Urothelium cell line (cell line): ENCODE measurements around the gene TPT1.
"Not testable (repeated sequence)": the region's sequence is repeated elsewhere in the genome, so short reads cannot be mapped to it uniquely, and the experiment has no call there.

ENCODE experiments used
- DNase-seq: peaks from one replicate; pipeline ENCODE4 v3.0.0; 2011; ENCODE audit warnings: low spot score, mixed read lengths
- FAIRE-seq: peaks from 2 replicates; lab custom pipeline; 2011; peaks lifted over from hg19 to GRCh38; lab: Jason Lieb, UNC

Gene TPT1

DNA sequence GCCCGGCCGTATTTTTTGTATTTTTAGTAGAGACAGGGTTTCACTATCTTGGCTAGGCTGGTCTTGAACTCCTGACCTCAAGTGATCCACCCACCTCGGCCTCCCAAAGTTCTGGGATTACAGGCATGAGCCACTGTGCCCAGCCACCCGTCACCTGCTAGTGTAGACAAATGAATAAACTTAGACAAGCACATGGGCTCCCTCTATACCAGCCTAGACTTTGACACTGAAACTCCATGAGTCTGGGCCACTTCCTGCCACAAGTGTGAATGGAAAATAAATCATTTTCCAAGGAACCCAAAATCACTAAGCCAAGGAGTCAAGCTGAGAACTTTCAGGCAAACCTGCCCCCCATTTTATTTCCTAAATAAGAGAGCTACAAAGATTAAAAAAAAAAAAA, 27.0 kb upstream of the TPT1 start:
- DNase-seq (no peak), FAIRE-seq (no peak)

DNA sequence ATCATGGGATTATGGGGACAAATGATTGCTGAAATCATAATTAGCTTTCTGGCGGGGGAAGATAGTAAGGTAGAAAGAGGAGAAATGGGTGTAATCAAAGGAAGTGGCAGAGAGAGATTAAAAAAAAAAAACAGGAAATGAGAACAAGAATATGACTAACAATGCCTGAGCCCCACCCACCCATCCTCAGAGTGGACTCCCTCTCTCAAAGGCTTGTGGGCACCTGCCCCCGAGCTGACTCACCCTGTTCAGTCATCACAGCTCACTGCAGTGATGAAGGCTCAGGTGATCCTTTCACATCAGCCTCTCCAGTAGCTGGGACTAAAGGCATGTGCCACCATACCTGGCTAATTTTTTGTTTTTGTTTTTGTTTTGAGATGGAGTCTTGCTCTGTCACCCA, 26.4 kb upstream of the TPT1 start:
- peak; percentile 85 for DNase-seq
- no peak for FAIRE-seq

DNA sequence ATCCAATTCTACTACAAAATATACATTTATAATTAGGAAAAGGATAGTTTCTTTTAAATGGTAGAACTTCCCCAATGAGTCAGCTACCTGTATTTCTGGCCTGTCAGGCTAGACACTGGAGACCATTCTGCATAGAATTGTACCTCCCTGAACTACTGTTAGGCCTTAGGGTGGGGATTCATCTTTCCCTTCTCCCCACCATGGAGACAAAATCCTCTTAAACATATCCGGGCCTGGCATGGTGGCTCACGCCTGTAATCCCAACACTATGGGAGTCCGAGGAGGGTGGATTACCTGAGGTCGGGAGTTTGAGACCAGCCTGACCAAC, 24.5 kb upstream of the TPT1 start:
- FAIRE-seq (no peak), DNase-seq (no peak)

DNA sequence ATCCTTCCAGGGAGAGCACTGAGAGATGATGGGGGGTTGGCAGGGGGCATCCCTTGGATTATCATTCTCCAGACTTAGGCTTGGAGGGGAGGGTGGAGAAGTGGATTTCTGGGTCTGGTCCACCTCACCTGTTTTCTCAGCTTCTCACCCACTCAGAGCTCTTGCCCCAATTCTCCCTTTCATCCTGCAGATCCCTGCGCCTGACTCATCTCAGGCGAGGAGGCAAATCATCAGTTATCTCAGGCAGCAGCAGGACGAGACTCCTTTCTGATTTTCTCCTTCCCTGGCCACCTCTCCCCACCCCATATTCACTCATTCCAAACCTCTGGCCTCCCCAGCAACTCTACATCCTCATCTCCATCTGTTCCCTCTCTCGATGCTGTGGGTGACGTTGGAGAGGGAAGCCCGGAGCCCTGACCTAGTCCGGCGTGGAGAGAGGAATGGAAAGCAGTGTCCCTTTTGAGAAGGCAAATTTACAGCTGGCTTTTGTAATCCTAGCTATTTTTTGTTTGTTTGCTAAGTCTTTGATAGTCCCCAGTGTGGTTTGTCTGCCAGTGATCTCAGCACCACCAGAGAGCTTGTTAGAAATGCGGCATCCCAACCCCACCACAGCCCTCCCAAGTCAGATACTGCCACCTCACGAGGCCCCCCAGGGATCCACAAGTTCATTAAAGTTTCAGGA, 24.0 kb upstream of the TPT1 start:
- no peak for DNase-seq
- FAIRE-seq, result no peak

DNA sequence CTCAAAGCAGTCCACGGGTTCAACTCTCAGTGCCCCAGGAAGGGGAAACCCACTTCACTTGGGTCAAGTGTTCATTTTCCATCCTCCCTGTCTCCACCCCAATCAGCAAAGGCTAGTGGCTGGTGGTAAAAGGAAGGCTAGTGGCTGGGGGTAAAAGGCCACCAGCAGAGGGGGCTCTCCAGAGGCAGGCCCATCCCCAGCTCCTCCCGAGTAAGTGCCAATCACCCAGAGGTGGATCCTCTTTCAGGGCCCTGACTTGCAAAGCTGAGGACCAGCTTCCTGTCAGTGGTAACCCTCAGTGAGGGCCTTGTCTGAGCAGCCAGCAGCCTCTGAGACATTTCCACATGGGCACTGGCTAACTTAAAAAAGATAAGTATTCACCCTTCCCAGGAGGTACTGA, 22.0 kb upstream of the TPT1 start:
- DNase-seq (no peak), FAIRE-seq (no peak)

DNA sequence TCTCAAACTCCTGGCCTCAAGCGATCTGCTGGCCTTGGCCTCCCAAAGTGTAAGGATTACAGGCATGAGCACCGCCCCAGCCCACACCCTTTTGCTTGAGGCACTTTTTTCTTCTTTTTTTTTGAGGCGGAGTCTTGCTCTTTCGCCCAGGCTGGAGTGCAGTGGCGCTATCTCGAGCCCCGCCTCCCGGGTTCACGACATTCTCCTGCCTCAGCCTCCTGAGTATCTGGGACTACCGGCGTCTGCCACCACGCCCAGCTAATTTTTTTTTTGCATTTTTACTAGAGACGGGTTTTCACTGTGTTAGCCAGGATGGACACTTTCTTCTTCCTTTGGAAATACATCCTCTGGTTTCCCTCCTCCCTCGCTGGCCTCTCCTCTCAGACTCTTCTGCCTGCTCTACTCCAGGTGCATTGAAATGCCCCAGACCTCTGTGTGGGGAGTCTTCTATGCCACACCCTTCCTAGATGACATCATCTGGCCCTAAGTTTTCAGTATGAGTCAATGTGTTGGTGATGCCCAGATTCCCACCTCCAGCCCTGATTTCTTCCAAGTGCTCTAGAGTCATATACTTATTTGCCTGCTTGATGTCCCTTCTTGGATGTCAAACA, 20.7 kb upstream of the TPT1 start:
- DNase-seq (peak; percentile 49), FAIRE-seq (no peak)

DNA sequence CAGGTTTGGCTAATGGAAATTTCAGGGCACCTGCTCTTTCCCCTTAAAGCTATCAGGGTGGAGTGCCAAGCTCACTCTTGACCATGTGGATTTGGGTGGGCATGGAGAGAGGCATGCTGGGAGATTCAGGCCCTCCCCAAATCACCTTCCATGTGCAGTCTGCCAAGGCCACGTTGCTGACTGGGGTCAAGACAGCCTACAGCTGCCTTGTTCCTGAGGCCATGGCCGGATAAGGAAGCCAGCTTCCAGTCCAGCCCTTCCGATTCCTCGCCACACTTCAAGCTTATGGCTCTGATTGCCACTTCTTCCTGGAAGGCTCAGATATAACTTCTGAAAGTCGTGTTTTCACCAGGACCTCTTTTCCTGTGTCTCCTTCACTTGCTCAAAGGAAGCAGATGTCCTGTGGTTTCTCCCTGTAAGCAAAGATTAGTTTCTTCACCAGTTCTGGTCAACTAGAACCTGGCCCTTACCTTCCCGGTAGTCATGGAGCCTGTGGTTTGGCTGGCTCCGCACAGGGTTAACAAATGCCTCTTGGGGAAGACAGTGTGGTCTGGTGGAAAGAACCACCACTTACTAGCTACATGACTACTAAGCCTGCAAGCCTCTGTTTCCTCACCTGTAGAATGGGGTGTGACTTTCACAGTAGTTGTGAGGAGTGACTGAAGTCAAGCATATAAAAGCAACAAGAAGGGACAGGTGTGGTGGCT, 16.1 kb upstream of the TPT1 start:
- no peak for FAIRE-seq
- DNase-seq, result no peak

DNA sequence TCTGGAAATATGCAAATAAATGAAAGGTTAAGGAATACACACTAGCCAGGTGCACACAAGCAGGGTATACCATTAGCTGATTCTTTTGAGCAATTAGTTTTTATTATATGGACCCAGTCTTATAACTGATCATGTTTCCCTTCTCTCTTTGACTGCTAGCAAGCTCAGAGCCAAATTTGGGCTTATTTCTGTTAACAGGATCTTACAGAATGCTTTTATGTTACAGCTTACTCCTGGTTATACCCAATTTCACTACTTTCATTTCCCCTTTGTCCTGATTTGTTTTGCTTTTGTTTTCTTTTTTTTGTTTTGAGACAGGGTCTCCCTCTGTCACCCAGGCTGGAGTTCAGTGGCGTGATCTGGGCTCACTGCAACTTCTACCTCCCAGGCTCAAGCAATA, 12.9 kb upstream of the TPT1 start:
- no peak for FAIRE-seq
- no peak for DNase-seq

DNA sequence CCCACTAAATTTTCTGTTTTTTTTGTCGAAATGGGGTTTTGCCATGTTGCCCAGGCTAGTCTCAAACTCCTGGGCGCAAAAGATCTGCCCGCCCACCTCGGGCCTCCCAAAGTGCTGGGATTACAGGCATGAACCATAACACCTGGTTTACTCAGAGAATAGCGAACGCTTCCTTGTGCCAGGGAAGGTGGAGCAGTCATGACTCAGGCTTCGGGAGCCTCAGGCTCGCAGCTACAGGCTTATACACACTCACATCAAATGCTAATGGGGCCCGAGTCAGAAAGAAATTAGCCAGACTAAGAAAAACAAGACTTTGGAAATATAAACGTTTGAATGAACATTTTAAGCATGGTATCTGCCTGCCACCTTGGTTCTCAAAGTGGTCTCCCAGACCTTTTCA, 11.0 kb upstream of the TPT1 start:
- DNase-seq, result no peak
- no peak for FAIRE-seq

DNA sequence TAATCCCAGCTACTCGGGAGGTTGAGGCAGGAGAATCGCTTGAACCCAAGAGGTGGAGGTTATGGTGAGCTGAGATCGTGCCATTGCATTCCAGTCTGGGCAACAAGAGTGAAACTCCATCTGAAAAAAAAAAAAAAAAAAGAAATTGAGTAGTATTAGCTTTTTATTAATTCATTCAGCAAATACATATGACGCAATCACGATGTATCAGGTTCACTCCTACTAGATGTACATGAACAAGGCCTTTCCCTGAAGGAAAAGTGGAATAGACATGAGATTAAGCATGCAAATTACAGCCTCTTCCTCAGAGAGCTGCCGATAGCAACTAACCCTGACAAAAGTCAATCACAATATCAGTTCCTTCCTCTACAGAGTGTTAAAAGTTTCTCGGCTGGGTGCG, 9.2 kb upstream of the TPT1 start:
- FAIRE-seq (no peak), DNase-seq (no peak)

DNA sequence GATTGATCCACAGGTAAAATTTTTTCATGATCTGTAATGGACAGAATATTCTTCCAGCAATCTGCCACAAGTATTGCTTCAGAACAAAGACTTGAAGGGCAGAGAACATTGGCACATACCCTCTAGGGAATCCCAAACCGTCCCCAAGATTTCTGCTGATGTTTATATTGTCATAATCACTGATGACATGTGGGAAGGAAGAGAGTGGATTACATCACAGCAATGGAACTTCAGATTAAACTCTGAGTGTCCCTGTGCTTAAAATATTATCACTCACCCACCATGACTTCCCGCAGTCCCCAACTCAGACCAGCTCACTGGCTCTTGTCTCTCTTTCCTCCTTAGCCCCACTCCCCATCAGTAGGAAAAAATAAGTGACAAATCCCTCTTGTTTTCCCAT, 8.5 kb upstream of the TPT1 start:
- FAIRE-seq (no peak), DNase-seq (no peak)

DNA sequence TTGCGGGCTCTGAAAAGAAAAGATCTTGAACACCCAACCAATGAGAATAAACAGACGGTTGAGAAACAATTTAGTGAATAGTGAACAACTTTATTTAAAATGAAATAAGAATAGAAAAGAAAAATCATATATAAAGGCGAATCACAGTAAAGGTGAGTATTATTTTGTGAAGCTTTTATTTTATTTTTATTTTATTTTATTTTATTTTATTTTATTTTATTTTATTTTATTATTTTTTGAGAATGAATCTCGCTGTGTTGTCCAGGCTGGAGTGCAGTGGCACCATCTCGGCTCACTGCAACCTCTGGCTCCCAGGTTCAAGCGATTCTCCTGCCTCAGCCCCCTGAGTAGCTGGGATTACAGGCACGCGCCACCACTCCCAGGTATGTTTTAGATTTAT, 3.1 kb upstream of the TPT1 start:
- not testable (repeated sequence) for DNase-seq, FAIRE-seq

DNA sequence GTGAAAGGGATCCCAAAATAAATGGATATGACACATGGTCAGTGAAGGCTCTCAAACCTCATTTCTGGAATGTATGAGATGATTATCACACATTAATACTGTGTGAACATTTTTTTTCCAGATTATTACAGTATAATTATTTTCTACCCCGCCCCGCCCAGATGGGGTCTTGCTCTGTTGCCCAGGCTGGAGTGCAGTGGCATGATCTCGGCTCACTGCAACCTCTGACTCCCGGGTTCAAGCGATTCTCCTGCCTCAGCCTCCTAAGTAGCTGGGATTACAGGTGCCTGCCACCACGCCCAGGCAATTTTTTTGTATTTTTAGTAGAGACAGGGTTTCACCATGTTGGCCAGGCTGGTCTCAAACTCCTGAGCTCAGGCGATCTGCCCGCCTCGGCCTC, 2.1 kb upstream of the TPT1 start:
- FAIRE-seq, result not testable (repeated sequence)

DNA sequence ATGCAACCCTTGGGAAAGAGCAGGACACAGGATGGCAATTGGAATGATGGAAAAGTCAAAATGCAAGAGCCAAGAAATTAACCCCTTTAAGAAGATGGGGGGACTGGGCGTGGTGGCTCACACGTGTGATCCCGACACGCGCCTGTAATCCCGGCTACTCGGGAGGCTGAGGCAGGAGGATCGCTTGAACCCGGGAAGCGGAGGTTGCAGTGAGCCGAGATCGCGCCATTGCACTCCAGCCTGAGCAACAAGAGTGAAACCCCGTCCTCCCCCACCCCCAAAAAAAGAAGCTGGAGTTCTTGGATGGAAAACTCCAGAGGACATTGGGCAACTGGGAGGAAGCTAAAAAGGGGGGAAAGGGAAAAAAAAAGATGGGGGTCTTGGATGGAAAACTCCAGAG, 1.7 kb upstream of the TPT1 start:
- not testable (repeated sequence) for DNase-seq, FAIRE-seq

More for the DNA sequence above, 2.1 kb upstream of the TPT1 start:
- DNase-seq, result not testable (repeated sequence)

DNA sequence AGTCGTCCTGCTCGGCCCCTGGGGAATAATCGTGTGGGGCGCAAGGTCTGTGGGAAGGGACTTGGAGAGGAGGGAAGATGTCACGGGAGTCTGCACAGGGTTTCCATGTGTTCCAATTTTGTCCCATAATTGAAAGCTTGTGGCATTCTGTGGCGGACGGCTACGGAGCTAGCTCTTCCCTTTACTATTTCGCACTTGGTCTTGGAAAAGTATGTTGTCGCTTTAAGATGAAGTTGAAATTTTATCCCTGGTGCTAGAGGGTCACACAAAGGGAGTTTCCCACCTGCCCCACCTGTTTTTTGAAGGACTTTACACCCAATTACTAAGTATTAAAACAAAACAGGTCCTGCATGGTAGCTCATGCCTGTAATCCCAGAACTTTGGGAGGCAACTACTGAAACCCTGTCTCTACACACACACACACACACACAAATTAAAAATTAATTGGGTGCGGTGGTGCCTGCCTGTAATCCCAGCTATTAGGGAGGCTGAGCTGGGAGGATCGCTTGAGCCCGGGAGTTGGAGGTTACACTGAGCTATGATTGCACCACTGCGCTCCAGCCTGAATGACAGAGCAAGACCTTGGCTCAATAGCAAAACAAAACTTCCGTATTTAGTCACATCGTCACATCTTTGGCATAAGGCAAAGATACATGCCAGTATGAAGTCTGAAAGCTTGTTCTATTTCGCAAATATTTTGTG, 967 bp upstream of the TPT1 start:
- no peak for FAIRE-seq

DNA sequence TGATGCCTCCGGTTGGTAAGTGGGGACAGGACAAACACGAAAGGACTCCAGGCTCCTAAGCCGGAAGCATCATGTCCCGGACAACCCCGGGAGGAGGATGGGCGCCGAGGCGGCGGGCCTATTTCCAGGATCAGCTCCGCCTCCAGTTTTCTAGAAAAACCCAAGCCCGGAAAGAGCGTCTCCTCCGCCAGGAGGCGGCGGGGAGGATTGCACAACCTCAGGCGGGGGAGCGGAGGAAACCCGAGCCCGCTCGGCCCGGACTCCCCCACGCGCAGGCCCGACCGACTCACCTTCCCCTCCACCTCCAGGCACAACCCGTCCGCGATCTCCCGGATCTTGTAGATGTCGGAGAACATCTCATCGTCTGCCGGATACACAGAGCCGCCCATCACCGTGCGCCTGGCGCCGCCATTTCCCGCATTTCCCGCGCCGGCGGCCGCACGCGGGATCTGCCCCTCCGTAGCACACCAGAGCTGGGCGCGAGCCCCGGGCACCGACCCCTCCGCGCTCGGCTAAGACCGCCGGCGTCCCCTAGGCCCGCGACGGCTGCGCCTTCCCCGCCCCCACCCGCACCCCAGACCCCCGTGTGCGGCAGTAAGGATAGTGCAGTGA, 455 bp downstream of the TPT1 start:
- FAIRE-seq, result no peak
- DNase-seq, result peak; percentile 66

More for the DNA sequence above, 967 bp upstream of the TPT1 start:
- peak; percentile 7 for DNase-seq

DNA sequence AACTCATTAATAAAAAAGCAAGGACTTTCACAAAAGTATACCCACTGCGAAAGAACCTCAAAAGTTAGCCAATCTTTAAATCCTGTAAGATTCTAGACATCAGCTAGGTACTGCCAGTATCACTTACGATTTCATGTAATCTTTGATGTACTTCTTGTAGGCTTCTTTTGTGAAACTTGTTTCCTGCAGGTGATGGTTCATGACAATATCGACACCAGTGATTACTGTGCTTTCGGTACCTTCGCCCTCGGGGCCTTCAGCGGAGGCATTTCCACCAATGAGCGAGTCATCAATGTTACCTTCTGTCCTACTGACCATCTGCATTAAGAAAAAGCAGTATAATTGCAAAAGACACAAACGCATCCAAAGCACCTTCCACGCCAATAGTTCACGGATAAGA, 1.1 kb downstream of the TPT1 start:
- no peak for DNase-seq
- no peak for FAIRE-seq

DNA sequence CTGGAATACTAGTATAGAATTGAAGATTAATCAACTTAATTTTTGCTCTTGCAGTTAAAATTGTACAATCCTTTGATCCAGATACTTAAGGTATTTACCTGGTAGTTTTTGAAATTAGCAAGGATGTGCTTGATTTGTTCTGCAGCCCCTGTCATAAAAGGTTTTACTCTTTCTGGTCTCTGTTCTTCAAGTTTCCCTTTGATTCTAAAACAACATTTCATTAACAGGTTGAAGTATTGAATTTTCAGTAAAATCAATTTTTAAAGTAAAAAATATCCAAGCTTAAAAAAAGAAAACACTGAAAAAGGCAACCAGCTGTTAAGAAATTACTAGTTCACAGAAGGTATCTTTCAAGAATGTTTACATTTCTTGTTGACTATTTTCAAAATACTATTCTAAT, 1.6 kb downstream of the TPT1 start:
- DNase-seq (no peak), FAIRE-seq (no peak)

DNA sequence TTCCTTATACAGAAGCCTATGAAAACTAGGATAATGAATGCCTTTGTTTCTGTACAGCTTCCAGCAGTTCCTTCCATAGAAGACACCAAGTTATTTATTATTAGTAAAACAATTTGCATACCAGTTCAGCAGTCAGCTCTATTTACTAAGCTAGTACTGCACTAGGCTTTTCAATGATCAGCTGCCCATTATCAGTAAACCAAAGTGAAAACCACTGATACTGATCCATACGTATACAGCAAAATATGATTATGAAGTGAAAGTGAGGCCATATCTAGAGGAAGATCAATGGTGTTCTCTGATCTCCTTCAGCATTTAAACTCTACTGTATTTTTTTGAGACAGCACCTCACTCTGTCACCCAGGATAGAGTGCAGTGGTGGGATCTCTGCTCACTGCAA, 3.2 kb downstream of the TPT1 start:
- FAIRE-seq (no peak), DNase-seq (no peak)

DNA sequence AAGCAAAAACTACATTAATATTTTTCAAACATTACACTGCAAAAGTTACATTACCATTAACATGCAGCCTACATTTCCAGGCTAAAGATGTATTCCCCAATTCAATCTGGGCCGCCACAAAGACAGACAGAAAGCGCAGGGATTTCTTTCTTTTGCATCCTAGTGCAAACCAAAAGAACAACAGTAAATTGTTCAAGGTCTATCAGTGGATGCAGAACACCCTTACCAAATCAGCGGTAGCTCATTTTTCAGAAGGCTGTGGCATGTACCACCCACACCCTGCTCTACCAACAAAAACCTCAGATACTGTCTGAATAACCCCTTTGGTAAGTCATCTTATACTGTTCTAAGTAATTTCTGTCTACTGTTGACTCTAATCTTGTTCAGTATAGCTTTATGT, 3.6 kb downstream of the TPT1 start:
- FAIRE-seq (no peak), DNase-seq (no peak)

DNA sequence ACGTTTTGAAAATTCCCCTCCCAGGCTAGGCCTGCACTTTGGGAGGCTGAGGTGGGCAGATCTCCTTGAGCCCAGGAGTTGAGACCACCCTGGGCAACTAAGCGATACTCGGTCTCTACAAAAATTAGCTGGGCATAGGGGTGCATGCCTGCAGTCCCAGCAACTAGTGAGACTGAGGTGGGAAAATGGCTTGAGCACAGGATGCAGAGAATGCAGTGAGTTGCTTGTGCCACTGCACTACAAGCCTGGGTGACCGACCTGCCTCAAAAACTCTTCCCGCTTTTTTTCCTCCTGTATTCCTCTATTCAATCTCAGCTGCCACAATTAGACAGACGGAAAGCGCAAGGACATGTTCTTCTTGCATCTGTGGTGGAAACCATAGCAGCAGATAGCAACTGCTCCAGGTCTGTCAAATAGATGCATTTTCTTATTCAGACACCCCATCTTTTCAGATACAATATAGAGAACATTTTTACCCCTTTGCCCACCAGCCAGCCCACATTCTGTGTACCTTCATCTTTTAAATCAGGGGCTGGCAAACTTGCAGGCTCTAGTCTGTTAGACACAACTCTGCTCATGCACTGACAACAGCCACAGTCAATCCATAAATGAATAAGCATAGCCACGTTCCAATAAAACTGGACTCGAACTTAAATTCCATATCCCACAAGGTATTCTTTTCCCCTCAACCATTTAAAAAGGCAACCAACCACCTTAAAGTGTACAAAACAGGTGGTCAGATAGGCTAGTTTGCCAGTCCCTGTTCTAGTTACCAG, 4.8 kb downstream of the TPT1 start:
- FAIRE-seq, result no peak
- no peak for DNase-seq
